Left cardiac atrium (tissue), 4 donors: ENCODE results near the gene TMPRSS3. TPM values are rescaled to one million over a fixed set of nuclear protein-coding genes. Genes with fewer than 3 reads are reported as not detected.

Source experiments
- ATAC-seq, 2 donors: fragments of 200-7000 bp; cut with Tn5 transposase; one replicate each; pipeline ENCODE4 v1.9.1; 2020; ENCODE audit warnings: mild to moderate bottlenecking in 2 of 2, moderate library complexity in 2 of 2
- DNase-seq: peaks from one replicate; pipeline ENCODE4 v3.0.0-alpha.2; 2020
- intact Hi-C, 2 donors: fragments of 100-400 bp; cut with DNase I; formaldehyde crosslinking; loops; one replicate each; pipeline versions ENCODE4 v1.14.1 to v1.15.1; 2022 to 2023
- total RNA-seq, 2 donors: library from RNA; stranded (reverse); fragmentation: NEBNext Ultra II Directional; extraction: Animal tissue kit (Norgen Biotek cat#: 25700); gene quantifications; one replicate each; pipeline ENCODE4 v1.2.1, GENCODE V29; 2021
- donor health status: DM: no; HTN: yes; CAD: no.
- donor health status: DM: no; HTN: yes; CAD: no; lungs with severe emphysema.
- donor health status: DM: yes; HTN: yes; CAD: no.
- donor health status: Dilated cardiomyopathy.

TMPRSS3 gene
- total RNA-seq, 2 donors from 2014 or later: 0.18 to 0.27 TPM

GRCh38 chr21:42395302-42395701 lies 550 bp downstream of the TMPRSS3 start:
- intact Hi-C loops: no loop called here
- ATAC-seq (no peak), DNase-seq (no peak)

GRCh38 chr21:42393443-42393950 lies 2.4 kb downstream of the TMPRSS3 start:
- ATAC-seq (no peak), DNase-seq (no peak)
- intact Hi-C loops: no loop called here

DNA sequence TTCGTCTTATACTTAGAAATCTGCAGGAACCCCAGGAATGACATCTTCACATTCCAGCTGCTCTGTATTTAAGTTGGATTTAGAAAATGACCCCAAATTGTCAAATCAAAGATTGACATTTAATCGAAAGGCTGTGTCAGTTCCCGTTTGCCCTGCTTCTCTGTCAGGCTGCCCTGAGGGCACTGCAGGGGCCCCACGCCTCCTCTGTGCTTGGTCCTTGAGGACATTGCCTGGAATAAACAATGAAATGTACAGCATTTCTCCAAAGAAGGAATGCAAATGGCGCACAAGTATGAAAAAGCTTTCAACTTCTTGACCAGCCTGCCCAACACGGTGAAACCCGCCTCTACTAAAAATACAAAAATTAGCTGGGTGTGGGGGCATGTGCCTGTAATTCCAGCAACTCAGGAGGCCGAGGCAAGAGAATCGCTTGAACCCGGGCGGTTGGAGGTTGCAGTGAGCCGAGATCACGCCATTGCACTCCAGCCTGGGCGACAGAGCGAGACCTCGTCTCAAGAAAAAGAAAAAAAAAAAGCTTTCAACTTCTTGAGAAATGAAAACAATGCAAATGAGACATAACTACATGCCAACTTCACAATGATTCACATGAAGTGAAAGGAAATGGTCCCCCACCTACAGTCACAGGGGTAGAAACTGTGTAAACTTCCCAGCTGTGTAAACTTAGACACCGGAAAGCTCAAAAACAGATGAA lies 3.0 kb downstream of the TMPRSS3 start:
- ATAC-seq: no peak
- no peak for DNase-seq
- intact Hi-C loops: no loop called here

DNA sequence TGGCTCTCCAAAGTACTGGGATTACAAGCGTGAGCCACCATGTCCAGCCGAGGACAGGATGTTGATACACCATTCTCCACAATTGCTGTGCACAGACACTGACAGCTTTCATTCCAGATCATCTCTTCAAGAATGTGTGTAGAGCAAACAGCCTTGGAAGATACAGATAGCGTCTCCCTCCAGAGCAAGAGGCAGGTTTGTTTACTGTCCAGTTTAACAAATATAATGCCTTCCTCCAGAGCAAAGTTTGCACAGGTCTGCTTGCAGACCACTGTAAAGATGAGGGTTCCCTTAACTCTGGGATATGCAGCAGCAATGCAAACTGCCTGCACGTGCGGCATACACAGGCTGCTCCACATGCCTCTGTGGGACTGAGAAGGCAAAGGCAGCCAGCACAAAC lies 4.6 kb downstream of the TMPRSS3 start:
- intact Hi-C loops: no loop called here
- no peak for ATAC-seq
- DNase-seq: no peak

DNA sequence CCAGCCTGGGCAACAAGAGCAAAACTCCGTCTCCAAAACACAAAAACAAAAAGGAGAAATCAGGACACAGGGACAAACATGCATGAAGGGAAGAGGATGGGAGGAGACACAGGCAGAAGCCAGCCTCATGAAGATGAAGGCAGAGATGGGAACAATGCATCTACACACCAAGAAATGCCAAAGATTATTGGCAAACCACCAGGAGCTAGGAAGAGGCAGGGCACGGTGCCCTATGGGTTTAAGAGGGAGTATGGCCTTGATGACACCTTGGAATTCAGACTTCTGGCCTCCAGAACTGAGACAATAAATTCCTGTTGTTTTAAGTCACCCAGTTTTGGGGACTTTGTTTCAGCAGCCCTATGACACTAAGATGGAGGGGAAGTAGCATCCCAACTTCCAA lies 5.2 kb downstream of the TMPRSS3 start:
- no peak for ATAC-seq
- no peak for DNase-seq
- intact Hi-C loops: no loop called here

DNA sequence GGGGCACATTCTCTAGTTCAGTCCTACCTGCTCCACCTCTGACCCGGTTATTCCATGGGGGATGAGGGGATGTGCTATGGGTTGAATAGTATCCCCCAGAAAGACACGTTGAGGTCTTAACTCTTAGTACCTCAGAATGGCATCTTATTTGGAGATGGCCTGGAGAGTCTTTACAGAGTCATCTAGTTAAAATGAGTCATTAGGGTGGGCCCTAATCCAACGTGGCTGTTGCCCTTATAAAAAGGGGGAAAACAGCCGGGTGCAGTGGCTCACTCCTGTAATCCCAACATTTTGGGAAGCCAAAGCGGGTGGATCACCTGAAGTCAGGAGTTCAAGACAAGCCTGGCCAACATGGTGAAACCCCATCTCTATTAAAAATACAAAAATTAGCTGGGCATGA lies 5.7 kb downstream of the TMPRSS3 start:
- DNase-seq (no peak), ATAC-seq (no peak)
- intact Hi-C loops: no loop called here

DNA sequence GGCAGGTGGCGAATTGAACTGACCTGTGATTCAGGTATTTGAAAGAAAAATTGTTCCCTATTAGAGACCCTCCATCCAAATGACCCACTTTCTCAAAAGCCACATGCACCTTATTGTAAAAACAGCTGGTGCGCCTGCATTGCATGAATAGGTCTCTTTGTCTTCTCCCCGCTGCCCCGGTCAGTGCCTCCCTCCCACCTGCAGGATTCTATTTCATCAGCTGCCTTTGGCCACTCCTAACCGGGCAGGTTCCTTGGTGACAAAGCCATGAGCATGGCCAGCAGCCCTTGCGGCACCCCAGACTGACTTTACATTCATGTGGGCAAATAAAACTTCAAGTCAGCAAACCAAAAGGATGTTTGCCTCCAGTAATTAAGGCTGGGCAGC lies 6.4 kb downstream of the TMPRSS3 start:
- DNase-seq (no peak), ATAC-seq (no peak)
- intact Hi-C loops: no loop called here

DNA sequence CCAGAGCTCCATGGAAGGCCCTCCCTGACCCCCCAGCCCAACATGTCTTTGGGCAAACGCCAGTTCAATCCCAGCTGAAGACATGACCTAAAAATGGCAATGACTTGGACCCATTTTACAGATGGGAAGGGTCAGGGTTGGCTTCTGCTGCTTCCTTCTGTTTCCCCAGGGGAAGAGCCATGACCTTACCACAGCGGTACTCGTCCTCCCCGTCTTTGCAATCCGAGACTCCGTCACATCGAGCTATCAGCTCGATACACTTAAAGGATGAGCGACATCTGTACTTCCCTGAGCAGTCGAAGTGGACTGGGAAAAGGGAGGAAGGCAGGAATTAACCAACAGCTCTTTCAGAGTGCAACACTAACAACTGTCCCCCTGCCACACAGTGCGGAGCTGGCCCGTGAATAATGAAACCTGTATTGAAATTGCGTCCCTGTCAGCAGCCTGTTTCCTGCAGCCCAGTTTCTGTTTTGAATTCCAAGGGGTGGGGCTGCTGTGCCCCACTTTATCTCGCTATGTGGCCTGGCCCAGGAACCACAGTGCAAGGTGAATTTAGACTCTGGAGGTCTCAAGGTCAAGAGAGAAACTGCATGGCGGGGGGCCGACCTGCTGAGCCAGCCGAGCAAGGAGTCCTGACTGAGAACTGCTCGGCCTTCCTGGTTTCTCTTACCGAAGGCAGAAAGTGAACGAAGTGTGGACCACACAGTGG lies 7.0 kb downstream of the TMPRSS3 start:
- no peak for DNase-seq
- ATAC-seq: no peak
- intact Hi-C loops: no loop called here

- DNase-seq: no peak
- intact Hi-C loops: no loop called here
- no peak for ATAC-seq
Observed at GRCh38 chr21:42387843-42388340, 8.0 kb downstream of the TMPRSS3 start.

GRCh38 chr21:42387164-42387563 lies 8.7 kb downstream of the TMPRSS3 start:
- ATAC-seq: no peak
- intact Hi-C loops: no loop called here
- no peak for DNase-seq

DNA sequence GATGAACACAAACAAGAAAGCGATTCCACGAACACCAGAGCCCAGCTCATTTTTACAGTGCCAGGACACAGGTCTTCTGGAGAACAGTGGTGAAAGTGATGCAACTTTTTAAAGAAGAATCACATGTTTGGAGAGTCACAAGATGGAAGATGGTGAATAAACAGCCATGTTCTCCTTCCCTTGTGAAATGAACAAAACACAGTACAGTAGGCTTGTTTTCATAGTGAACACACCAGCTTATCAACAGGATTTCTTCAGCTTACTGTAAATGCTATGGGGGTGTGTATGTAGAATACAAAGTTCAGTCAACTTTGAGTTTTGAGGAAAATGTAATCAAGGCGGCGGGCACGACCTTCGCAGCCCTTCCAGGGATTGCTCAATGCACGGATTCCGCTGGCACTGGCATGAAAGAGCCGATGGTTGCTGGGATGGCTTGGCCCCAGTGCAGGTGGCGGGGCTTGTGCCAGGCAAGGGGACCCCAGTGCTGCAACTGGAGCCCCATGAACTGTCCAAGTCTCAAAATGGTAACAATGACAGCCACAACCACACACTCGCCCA lies 9.7 kb downstream of the TMPRSS3 start:
- no peak for ATAC-seq
- intact Hi-C loops: no loop called here
- DNase-seq: no peak

GRCh38 chr21:42385619-42386018 lies 10.2 kb downstream of the TMPRSS3 start:
- no peak for ATAC-seq
- intact Hi-C loops: no loop called here
- DNase-seq: no peak

DNA sequence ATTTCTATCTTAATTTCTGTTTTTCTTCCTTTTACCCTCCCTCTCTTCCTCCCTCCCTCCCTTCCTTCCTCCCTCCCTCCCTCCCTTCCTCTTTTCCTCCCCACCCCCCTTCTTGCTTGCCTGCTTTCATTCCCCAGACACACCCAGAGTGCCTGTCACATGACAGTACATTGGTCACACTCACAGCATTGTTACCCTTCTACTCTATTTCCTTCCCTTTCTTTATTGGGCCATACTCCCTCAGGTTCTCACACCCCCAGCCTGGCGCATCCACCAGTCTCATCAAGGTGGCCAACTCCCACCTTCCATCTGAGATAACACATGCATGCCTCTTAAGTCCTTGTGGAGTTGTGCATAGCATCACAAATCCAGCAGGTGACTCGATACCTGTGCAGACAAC lies 10.9 kb downstream of the TMPRSS3 start:
- ATAC-seq: no peak
- no peak for DNase-seq
- intact Hi-C loops: no loop called here

- no peak for ATAC-seq
- DNase-seq: no peak
- intact Hi-C loops: no loop called here
Observed at GRCh38 chr21:42384156-42384945, 11.5 kb downstream of the TMPRSS3 start.

- intact Hi-C loops: no loop called here
- ATAC-seq: no peak
- no peak for DNase-seq
Observed at GRCh38 chr21:42383331-42383730, 12.5 kb downstream of the TMPRSS3 start.

GRCh38 chr21:42382915-42383314 lies 12.9 kb downstream of the TMPRSS3 start:
- DNase-seq: no peak
- intact Hi-C loops: no loop called here
- ATAC-seq: no peak

- no peak for ATAC-seq
- intact Hi-C loops: no loop called here
- DNase-seq: no peak
Observed at GRCh38 chr21:42381347-42381984, 14.4 kb downstream of the TMPRSS3 start.

- ATAC-seq (no peak), DNase-seq (no peak)
- intact Hi-C loops: no loop called here
Observed at GRCh38 chr21:42379426-42380215, 16.2 kb downstream of the TMPRSS3 start.
